IPS-18c (cell line): Measurements from ENCODE around the gene CRIP1.

Experiments used
- H3K4me3 ChIP-seq: 2 replicates; pipeline ENCODE4 v1.7.0; 2013; ENCODE audit warnings: low read depth, mild to moderate bottlenecking, low read length, moderate library complexity; ENCODE audit not compliant: insufficient read depth
- H3K9me3 ChIP-seq: one replicate; pipeline ENCODE4 v1.6.1; 2013; ENCODE audit warnings: mild to moderate bottlenecking, low read length, moderate library complexity; ENCODE audit not compliant: control insufficient read depth, insufficient read depth

CRIP1 gene

GRCh38 chr14:105484997-105485393 is 1.7 kb upstream of the CRIP1 start:
- Histone ChIP-seq H3K4me3 (no peak overlapping the region), H3K9me3 (no peaks in the 10 kb centered on the region)

GRCh38 chr14:105485739-105486162 is 935 bp upstream of the CRIP1 start:
- Histone ChIP-seq H3K4me3 (peak overlapping the region; percentile 40; the same call in 1 of the 2 replicates), H3K9me3 (no peaks in the 10 kb centered on the region)

- Histone ChIP-seq H3K4me3 (peak overlapping the region; percentile 40; the same call in 1 of the 2 replicates), H3K9me3 (no peaks in the 10 kb centered on the region)
These were observed 325 bp downstream of the CRIP1 start for GRCh38 chr14:105486974-105487448.

- no peaks in the 10 kb centered on the region for H3K9me3 ChIP-seq
- peak overlapping the region; percentile 36 for H3K4me3 ChIP-seq
These were observed 831 bp downstream of the CRIP1 start for GRCh38 chr14:105487449-105487985.

- Histone ChIP-seq H3K4me3 (peak overlapping the region; percentile 36), H3K9me3 (no peaks in the 10 kb centered on the region)
These were observed 1.5 kb downstream of the CRIP1 start for GRCh38 chr14:105487986-105488777.

GRCh38 chr14:105488781-105489541 is 2.3 kb downstream of the CRIP1 start:
- H3K4me3 ChIP-seq, result no peak overlapping the region
- no peaks in the 10 kb centered on the region for H3K9me3 ChIP-seq

GRCh38 chr14:105489542-105490266 is 3.0 kb downstream of the CRIP1 start:
- Histone ChIP-seq H3K9me3 (no peaks in the 10 kb centered on the region), H3K4me3 (peak overlapping the region; percentile 60)

- Histone ChIP-seq H3K9me3 (no peaks in the 10 kb centered on the region), H3K4me3 (peak overlapping the region; percentile 60)
These were observed 3.5 kb downstream of the CRIP1 start for GRCh38 chr14:105490267-105490571.

GRCh38 chr14:105490572-105491365 is 4.1 kb downstream of the CRIP1 start, which contains the start of gene TEDC1:
Gene TEDC1 (plus strand): TSS chr14:105491246. CDS start chr14:105491376, 130 bp downstream.
- peak within 1 kb of the TSS; percentile 87 for H3K4me3 ChIP-seq

GRCh38 chr14:105491366-105491973 is 4.8 kb downstream of the CRIP1 start:
- peak overlapping the region; percentile 87 for H3K4me3 ChIP-seq
- no peaks in the 10 kb centered on the region for H3K9me3 ChIP-seq

More at GRCh38 chr14:105490572-105491365, 4.1 kb downstream of the CRIP1 start, which contains the start of gene TEDC1:
- no peaks in the 10 kb centered on the region for H3K9me3 ChIP-seq

- Histone ChIP-seq H3K4me3 (peak overlapping the region; percentile 21), H3K9me3 (no peaks in the 10 kb centered on the region)
These were observed 5.6 kb downstream of the CRIP1 start for GRCh38 chr14:105492031-105492970.

- H3K4me3 ChIP-seq, result no peak overlapping the region
- no peaks in the 10 kb centered on the region for H3K9me3 ChIP-seq
These were observed 6.5 kb downstream of the CRIP1 start for GRCh38 chr14:105492971-105493871.

GRCh38 chr14:105493921-105494605 is 7.4 kb downstream of the CRIP1 start:
- Histone ChIP-seq H3K4me3 (no peak overlapping the region), H3K9me3 (no peaks in the 10 kb centered on the region)

- no peaks in the 10 kb centered on the region for H3K9me3 ChIP-seq
- no peak overlapping the region for H3K4me3 ChIP-seq
These were observed 7.9 kb downstream of the CRIP1 start for GRCh38 chr14:105494606-105494929.
